AML-193 (cell line): ENCODE measurements around the gene ELF4.
"Not testable (repeated sequence)": the region's sequence is repeated elsewhere in the genome, so short reads cannot be mapped to it uniquely, and the experiment has no call there.

Experiments
- DNase-seq, 2 experiments: peaks; one replicate each; lab custom pipeline; 2025; lab: John Stamatoyannopoulos, UW

ELF4 gene

GRCh38 chrX:130110379-130111219, at the start of gene ELF4:
ELF4 (minus strand) TSS chrX:130110497; CDS start chrX:130081330, 29,167 bp downstream.
- peak; percentile 20 to 48 for DNase-seq

- no peak for DNase-seq
Measured at GRCh38 chrX:130159776-130160175, 49.5 kb upstream of the ELF4 start.

DNA sequence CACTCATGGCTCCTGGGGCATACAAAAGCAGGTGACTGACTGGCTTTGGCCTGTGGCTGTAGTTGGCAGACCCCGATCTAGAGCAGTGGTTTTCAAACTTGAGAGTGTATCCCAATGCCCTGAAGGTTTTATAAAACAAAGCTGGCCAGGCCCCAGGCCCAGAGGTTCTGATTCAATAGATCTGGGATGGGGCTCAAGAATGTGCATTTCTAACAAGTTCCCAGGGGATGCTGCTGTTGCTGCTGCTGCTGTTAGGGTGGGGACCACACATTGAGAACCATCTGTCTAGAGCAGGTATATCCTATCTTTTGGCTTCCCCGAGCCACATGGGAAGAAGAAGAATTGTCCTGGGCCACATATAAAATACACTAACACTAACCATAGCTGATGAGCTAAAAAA, 48.0 kb upstream of the ELF4 start:
- no peak for DNase-seq

DNA sequence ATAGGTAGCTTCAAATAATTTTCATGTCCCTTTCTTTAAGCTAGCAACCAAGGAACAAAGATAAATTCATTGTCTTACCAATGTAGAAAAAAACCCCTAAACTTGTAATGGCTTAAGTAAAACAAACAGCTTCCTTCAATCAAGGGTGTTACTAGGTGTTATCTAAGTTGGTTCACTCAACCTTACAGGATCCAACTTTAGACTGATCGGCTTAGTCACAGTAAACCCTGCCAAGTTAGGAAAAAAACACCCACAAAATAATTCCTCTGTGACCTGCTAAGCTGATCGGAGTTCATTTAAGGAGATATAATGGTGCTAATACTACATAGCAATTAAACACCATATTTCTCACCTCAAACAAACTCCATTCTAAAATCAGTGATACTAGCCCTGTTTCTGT, 45.3 kb upstream of the ELF4 start:
- no peak for DNase-seq

DNA sequence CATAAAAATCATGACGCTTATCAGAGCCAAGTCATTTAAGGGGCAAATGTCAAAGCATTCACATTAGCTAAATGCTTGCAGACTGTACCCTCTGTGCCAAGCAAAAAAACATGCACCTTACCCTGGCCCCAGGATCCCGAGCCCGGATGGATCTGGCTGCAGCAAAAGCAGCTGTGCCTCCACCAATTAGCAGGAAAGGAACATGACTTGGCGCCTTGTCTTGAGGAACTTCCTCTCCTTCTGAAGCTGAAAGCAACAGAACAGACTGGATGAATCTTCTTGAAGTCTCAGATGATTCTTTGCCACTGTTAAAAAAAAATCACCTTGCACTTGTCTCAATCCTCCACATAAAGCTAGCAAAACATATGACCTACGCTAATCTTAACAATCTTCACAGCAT, 37.3 kb upstream of the ELF4 start:
- no peak for DNase-seq

DNA sequence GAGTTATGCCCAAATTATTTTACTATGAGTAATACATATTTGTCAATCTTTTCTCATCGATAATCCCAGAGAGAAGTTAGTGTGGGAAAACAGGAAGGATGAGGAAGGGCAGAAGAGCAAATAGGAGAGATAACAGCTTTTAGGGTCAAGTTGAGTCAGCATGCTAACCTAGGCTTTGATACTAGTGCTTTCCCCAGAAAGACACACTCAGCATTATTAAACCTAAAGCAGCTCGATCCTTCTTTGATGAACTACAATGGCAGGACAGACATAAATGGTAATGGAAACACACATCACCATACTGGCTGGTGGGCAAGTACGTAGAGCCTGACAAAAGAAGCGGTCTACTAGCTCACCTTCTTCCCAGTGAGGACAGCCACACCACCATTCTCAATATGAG, 34.8 kb upstream of the ELF4 start:
- no peak for DNase-seq

GRCh38 chrX:130144509-130144908, 34.2 kb upstream of the ELF4 start:
- DNase-seq, result no peak

DNA sequence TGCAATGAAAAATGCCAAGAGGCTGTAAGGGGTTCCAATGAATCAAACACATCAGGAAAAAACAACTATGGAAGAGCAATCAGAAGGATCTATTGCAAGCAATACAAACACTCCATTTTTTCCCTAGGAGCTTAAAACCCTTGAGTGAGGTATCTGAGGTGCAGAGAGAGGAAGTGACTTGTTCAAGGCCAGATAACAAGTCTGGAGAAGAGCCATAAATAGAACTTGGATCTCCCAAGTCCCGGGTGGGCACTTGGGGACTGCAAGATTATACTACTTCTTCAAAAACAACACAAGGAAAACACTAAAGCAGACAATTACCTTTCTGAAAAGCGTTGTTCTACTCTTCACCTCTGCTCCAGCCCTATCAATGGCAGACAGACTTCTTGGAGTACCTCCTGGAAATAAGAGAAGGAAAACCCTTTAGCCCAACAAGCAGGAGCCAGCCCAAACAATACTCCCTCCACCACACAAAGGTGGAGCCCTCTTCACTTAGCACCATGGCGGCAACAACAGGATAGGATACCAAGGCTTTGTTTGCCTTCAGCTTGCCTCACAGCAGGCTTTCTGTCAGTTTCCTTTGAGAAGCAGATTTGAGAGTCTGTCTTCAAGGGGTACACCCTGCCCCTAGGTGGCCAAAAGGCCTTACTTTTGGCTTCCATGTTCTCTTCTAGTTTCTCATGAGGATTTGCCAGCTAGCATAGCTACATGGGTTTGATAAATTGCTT, 29.3 kb upstream of the ELF4 start:
- DNase-seq, result no peak

- DNase-seq, result no peak
Measured at GRCh38 chrX:130136961-130137360, 26.7 kb upstream of the ELF4 start.

DNA sequence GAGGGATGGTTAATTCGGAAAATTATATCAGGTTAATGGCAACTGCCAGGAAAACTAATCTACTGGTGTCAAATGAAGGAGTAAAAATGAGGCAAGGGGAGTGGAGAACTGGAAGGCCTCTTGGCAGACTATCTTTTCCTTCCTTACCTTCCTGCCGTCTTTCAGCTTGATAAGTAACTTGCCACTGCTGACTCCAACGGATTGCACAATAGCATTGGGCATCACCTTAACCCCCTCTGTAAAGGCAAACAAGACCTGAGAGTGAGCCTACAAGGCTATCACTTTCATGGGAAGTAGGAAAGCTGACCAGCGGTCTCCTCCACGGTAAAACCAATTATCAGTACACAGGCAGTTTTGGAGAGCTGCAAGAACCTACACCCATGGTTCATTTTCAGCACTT, 26.2 kb upstream of the ELF4 start:
- DNase-seq, result no peak

DNA sequence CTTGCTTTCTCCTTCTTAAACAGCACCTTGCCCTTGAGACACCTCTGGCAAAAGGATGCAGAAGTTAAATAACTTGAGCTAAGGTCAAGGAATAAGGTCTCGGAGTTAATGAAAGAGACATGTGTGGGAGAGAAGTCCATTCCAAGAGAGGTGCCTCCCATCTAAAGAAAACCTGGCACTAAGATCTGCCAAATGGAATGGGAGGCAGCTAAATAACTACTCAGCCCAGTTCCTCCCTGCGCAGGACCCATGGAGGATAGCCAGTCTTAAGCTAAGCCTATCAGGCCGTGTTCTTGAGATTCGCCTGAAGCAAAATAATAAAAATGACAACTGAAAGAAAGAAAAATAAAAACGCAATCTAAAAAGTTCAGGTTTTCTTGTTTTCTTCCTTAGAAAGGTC, 20.7 kb upstream of the ELF4 start:
- DNase-seq, result no peak

DNA sequence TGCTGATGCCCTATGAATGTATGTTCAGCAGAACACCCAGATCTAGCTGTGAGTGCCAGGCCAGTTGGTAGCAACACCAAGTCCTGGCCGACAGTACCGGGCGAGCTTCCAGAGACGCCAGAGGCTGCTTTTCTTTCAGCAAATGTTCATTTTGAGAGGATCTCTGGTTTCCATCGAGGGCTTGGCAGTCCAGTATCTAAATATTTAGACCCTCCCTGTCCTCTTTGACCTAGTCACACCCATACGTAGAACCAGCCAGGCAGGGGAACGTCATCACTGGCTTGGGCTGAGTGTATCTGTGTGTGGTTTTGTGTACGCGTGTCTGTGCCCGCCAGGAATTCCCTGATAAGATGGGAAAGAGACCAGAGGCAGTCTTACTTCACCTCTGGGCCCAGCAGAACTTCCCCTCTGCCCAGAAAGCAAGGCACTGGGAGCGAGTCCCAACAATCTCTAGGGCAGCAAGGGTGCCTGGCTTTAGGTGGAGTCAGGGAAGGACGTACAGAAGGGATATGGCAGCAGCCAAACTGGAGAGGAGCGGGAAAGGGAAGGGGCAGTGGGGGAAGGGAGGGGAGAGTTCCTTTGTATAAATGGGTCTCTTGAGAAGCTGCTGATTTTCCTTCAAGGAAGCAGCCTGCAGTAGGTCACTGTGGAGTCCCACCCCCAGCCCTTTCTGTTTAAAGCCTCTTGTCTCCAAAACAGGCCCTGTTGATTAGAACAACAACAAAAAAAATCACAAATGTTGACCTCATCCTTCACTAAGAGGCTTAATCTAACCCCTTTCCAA, 15.0 kb upstream of the ELF4 start:
- no peak for DNase-seq

DNA sequence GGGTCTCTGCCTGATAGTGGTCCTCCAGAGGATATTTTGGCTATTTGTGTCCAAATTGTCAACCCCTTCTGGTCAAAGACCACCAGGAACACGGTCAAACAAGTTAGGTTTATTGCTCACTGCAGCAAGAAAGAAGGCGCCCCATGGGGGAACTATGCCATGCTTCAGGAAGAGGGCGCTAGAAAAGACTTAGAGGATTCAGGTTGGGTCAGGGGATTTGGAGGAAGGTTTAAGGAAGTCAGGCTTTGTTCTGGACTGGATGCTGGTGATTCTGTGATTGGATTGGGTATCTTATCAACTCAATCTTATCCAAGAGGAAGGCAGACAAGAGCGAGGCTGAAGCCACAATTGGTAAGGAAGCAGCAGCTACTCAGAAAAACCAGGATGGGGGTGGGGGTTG, 14.3 kb upstream of the ELF4 start:
- no peak for DNase-seq

DNA sequence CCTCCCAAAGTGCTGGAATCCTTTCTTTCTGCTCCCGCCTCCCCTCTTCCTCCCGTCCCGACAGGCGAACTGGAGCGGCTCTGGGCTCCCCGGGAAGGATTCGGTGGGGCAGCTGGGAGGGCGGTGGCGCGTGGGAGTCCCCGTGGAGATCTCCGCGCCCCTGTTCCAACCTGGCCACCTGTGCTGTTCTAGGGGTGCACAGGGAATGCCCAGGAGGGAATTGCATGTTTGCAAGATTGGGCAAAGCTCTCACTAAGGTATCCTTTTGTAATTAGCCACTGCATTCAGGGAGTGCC, 11.2 kb upstream of the ELF4 start:
- no peak for DNase-seq

DNA sequence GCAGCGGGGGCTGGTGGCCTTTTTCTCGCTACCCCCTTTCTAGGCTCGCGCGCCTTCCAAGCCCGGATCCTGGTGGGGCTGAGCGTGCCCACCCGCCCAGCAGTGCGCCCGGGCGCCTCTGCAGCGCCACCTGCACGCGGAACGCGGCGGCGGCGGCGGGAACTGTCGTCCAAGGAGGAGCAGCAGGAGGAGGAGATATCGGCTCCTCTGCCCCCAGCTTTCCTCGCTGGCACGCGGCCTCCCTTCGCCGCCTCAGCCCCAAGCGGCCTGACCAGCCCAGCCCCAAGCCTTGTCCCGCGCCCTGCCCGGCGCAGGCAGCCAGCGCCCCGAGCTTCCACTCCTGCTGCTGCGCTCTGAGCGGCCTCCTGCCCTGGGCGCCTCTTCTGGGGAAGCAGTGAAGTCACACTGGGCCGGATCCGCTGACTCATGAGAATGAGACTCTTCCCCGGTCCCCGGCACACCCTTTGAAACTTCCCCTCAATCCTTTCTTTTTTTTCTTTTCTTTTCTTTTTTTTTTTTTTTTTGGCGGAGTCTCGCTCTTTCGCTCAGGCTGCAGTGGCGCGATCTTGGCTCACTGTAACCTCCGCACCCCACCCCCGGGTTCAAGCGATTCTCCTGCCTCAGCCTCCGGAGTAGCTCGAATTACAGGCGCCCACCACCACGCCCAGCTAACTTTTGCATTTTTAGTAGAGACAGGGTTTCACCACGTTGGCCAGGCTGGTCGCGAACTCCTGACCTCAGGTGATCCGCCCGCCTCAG, 10.6 kb upstream of the ELF4 start:
- DNase-seq, result peak; percentile 34 to 60

DNA sequence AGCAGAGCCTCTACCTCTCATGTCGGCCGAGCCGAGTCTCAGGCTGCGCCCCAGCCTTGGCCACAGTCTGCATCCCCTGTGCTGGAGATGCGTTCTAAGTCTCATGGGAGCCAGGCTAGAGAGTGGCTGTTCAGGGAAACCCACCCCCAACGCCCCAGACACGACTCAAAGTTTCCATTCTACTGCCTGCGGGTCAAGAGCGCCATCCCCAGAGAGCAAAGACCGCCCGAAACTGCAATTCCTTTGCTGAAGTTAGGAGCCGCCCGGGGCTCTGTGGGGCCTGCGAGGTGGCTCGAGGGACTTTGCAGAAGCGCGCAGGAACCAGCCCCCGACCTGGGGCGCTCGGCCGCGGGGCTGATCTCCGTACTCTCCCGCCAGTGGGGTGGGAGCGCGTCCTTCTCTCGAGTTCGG, 10.0 kb upstream of the ELF4 start:
- DNase-seq, result no peak

DNA sequence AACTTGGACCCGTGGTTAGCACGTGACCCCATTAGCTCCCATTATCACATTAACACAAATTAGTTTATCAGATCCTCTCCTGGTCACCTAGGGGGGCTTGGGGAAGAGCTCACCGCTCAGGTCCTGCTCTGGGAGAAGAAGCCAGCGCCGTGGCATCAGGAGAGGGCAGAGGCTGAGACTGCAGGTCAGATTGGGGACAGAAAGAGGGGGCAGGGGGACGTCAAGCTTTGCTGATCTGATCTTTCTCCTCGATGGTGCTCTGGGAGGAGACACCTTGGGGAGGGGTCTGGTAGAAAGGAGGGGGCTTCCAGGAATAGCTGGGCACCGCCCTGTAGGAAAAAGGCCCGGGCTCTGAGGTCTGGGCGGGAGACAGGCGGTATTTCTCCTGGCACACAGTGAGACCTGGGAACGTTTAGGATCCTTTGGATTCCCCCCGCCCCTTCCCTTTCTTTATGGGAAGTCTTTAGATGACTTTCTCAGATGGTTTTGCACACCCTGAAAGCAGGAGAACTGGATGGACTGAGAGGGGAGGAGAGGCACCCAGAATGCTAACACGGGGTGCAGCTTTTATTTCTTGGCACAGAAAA, 9.1 kb upstream of the ELF4 start:
- DNase-seq, result no peak

DNA sequence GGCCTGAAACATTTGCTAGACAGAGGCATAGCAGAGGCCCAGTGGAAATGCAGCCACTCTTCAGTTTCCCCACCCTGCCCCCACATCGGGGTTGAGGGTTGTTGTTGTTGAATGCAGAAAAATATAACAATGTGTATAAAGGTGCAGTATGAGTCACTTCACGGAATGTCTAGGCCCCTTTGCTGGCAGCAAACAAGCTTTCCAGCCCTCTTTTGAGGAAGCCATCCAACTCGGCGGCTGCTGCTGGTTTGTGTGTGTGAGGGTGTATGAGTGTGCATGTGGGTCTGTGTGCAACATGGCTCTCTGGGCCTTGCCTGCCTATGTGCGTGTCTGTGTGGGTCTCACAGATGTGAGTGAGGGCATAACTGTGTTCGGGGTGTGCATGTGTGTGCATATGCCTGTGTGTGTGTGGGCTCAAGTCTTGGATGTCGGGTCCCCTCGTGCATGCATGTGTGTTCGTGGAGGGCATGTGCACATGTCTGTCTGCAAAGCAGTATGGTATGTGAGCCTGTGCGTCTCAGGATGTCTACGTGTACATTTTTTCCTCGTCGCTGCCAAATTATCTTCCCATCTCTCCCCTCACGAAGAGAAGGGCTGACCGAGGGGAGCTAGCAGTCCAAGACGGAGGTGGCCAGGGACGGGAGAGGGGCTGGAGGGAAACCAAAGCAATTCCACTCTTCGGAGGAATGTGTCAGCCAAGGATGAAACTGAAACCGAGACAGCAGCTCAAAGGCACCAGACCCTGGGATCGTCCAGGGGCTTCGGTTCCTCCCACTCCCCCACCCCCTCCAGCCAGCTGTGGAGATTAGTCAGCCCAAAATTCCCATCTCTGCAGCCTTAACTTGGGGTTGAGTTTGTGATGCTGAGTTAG, 8.4 kb upstream of the ELF4 start:
- no peak for DNase-seq

DNA sequence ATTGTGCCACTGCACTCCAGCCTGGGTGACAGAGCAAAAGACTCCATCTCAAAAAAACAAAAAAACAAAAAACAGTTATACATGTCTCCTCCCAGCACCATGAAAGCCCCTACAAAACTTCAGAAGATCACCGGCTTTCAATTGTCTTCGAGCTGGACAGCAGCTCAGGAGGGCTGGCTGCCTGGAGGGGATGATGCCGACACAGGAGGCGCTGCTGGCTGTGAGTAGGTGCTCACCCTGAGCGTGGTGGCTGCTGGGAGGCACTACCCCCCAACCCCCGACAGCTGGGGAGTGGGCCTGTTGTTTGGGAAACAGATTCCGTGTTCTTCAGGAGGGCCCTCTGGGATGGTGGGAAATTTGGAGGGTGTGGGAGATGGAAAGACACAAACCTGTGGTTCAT, 6.9 kb upstream of the ELF4 start:
- DNase-seq, result no peak

DNA sequence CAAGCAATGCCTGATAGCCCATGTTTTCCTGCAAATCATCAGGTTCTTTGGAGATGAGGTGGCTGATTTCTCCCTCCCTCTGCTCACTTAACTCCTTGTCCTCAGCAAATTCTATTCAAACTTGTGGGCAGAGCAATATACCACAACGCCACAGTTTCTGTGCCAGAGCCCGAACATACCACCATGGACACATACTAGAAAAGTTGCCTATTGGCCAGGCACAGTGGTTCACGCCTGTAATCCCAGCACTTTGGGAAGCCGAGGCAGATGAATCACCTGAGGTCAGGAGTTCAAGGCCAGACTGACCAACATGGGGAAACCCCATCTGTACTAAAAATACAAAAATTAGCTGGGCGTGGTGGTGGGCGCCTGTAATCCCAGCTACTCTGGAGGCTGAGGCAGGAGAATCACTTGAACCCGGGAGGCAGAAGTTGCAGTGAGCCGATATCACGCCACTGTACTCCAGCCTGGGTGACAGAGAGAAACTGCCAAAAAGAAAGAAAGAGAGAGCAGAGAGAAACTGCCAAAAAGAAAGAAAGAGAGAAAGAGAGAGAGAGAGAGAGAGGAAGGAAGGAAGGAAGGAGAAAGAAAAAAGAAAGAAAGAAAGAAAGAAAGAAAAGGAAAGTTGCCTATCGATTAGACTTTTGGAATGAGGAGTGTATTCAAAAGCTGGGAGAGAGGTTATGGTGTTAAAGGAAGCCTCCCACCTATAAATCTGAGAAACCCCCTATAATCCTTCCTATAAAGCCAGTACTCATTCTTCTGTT, 5.0 kb upstream of the ELF4 start:
- DNase-seq, result not testable (repeated sequence)
